Ovary (tissue), 3 donors: ENCODE results near the gene EIF2S1.

Source experiments
- POLR2A ChIP-seq: fragments of 450-650 bp; IDR thresholded peaks from one replicate; pipeline ENCODE4 v1.6.1; 2017; ENCODE audit warnings: antibody characterized with exemption, mild to moderate bottlenecking, moderate library complexity
- TF ChIP-seq, protein P1 (sequence below), 3 donors: fragments of 450-650 bp in 2 of 3; fragments of 200-600 bp in 1 of 3; IDR thresholded peaks; one replicate each; pipeline versions ENCODE4 v1.5.1 to v1.8.0; 2016 to 2022; ENCODE audit warnings: antibody characterized with exemption in 3 of 3, mild to moderate bottlenecking in 1 of 3
- donor health status: DM: no; HTN: no; CAD: no.

DNA sequence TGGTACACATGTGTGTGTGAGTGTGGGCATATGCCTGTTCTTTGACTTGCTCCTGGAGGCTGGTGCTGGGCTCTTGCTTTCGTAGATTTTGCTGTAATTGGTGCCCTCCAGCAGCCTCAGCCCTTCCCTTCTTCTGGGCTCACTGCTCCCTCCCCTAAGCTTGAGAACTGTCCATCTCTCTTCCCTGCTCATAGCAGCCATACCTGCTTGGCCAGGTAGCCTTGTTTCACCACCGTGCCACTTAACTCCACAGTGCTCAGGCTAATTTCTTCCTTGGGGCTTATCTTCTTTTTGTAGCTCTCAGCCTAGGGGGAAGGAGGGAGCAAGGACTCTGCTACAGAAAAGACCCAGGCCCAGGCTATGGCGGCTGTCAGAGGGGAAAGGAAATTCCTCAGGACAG lies 32.0 kb downstream of the EIF2S1 start:
- TF ChIP-seq, protein P1, sequence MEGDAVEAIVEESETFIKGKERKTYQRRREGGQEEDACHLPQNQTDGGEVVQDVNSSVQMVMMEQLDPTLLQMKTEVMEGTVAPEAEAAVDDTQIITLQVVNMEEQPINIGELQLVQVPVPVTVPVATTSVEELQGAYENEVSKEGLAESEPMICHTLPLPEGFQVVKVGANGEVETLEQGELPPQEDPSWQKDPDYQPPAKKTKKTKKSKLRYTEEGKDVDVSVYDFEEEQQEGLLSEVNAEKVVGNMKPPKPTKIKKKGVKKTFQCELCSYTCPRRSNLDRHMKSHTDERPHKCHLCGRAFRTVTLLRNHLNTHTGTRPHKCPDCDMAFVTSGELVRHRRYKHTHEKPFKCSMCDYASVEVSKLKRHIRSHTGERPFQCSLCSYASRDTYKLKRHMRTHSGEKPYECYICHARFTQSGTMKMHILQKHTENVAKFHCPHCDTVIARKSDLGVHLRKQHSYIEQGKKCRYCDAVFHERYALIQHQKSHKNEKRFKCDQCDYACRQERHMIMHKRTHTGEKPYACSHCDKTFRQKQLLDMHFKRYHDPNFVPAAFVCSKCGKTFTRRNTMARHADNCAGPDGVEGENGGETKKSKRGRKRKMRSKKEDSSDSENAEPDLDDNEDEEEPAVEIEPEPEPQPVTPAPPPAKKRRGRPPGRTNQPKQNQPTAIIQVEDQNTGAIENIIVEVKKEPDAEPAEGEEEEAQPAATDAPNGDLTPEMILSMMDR (IDR thresholded peaks at IDR 0.05): no peak
- no peak for TF ChIP-seq POLR2A
